ENCODE measurements around the gene C1orf50. TPM values are rescaled to one million over a fixed set of nuclear protein-coding genes. Genes with fewer than 3 reads are reported as not detected.

C1orf50 gene
- total and polyA plus RNA-seq, 2 of the 4 experiments (the other 2 are of a cell fraction), result 2.0 to 6.0 TPM

DNA sequence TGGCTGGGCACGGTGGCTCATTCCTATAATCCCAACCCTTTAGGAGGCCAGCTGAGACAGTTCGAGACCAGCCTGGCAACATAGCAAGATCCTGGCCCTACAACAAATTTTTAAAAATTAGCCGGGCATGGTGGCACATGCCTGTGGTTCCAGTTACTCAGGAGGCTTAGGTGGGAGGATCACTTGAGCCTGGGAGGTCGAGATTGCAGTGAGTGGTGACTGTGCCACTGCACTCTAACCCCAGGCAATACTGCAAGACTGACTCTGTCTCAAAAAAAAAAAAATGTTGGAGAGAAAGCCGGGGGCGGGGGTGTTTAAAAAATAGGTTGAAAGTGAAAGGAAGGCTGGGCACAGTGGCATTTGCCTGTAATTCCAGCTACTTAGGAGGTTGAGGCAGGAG lies 43.5 kb upstream of the C1orf50 start:
- no peak overlapping the region for H3K18ac ChIP-seq (ENCODE audit: low read depth, low read length)
- H2AK9ac ChIP-seq (replicated peaks; ENCODE audit: low read depth, low read length, poor library complexity), result no peak overlapping the region
- no peak overlapping the region for H4K91ac ChIP-seq (ENCODE audit: insufficient read depth, low read depth, low read length)
- H3K4me3 ChIP-seq (ENCODE audit: insufficient read depth, low read depth, low read length), result no peak overlapping the region
- H2BK120ac ChIP-seq (ENCODE audit: low read depth, low read length), result no peak overlapping the region
- dilution Hi-C loops (cut with HindIII; ENCODE audit: low sequenced_read_pairs, unreplicated experiment) (no loop called here), intact Hi-C loops (cut with micrococcal nuclease) (no loop called here), in situ Hi-C loops (cut with MboI; ENCODE audit: low sequenced_read_pairs) (no loop called here)
- no peaks in the 10 kb centered on the region for H3K79me1 ChIP-seq (ENCODE audit: low read depth in 1 of 2, low read length in 2 of 2)
- TF ChIP-seq RCOR1 (IDR thresholded peaks at IDR 0.05; ENCODE audit: insufficient replicate concordance, low read length) (no peak), RFX5 (IDR thresholded peaks at IDR 0.05; ENCODE audit: low read depth, low read length) (no peak), FOS (IDR thresholded peaks at IDR 0.05; ENCODE audit: low read depth, low read length) (no peak), BHLHE40 (IDR thresholded peaks at IDR 0.05; ENCODE audit: low read depth, low read length) (no peak), CEBPB (IDR thresholded peaks at IDR 0.05; ENCODE audit: low read depth, low read length) (no peak), POLR2A (IDR thresholded peaks at IDR 0.05; ENCODE audit: low read depth, low read length) (no peak), MAZ (IDR thresholded peaks at IDR 0.05; ENCODE audit: borderline replicate concordance, low read depth, low read length) (no peak), MAFK (IDR thresholded peaks at IDR 0.05; ENCODE audit: low read depth, low read length) (no peak), SMC3 (IDR thresholded peaks at IDR 0.05; ENCODE audit: low read depth, low read length) (no peak)
- TF ChIP-seq, protein P1, sequence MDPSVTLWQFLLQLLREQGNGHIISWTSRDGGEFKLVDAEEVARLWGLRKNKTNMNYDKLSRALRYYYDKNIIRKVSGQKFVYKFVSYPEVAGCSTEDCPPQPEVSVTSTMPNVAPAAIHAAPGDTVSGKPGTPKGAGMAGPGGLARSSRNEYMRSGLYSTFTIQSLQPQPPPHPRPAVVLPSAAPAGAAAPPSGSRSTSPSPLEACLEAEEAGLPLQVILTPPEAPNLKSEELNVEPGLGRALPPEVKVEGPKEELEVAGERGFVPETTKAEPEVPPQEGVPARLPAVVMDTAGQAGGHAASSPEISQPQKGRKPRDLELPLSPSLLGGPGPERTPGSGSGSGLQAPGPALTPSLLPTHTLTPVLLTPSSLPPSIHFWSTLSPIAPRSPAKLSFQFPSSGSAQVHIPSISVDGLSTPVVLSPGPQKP (IDR thresholded peaks at IDR 0.05; ENCODE audit: borderline replicate concordance, low read depth, low read length), result no peak
- TF ChIP-seq, protein P2, sequence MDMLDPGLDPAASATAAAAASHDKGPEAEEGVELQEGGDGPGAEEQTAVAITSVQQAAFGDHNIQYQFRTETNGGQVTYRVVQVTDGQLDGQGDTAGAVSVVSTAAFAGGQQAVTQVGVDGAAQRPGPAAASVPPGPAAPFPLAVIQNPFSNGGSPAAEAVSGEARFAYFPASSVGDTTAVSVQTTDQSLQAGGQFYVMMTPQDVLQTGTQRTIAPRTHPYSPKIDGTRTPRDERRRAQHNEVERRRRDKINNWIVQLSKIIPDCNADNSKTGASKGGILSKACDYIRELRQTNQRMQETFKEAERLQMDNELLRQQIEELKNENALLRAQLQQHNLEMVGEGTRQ (IDR thresholded peaks at IDR 0.05; ENCODE audit: low read depth, low read length), result no peak
- TF ChIP-seq, protein P3, sequence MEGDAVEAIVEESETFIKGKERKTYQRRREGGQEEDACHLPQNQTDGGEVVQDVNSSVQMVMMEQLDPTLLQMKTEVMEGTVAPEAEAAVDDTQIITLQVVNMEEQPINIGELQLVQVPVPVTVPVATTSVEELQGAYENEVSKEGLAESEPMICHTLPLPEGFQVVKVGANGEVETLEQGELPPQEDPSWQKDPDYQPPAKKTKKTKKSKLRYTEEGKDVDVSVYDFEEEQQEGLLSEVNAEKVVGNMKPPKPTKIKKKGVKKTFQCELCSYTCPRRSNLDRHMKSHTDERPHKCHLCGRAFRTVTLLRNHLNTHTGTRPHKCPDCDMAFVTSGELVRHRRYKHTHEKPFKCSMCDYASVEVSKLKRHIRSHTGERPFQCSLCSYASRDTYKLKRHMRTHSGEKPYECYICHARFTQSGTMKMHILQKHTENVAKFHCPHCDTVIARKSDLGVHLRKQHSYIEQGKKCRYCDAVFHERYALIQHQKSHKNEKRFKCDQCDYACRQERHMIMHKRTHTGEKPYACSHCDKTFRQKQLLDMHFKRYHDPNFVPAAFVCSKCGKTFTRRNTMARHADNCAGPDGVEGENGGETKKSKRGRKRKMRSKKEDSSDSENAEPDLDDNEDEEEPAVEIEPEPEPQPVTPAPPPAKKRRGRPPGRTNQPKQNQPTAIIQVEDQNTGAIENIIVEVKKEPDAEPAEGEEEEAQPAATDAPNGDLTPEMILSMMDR (conservative IDR thresholded peaks at IDR 0.05; ENCODE audit: low read depth, low read length), result no peak
- no peak overlapping the region for H2BK15ac ChIP-seq (ENCODE audit: low read depth, low read length)
- H3K56ac ChIP-seq (ENCODE audit: extremely low read depth, insufficient read depth, low read length), result no peak overlapping the region
- H3K27me3 ChIP-seq (ENCODE audit: control insufficient read depth, insufficient read depth, low read length), result no peaks in the 10 kb centered on the region
- H3K4me1 ChIP-seq (ENCODE audit: control insufficient read depth, insufficient read depth, low read length), result no peaks in the 10 kb centered on the region
- H4K5ac ChIP-seq (ENCODE audit: low read depth, low read length), result no peak overlapping the region
- no peak overlapping the region for H2BK20ac ChIP-seq (ENCODE audit: low read depth, low read length)
- CTCF ChIA-PET, result interaction anchor here (0.7 kb wide), 1 partner anchor 1467 kb away, joined by 3 read pairs; no protein-coding TSS in a partner anchor
- H3K27ac ChIP-seq (ENCODE audit: insufficient read depth, low read length), result no peak overlapping the region
- H2BK5ac ChIP-seq (ENCODE audit: low read depth, low read length, poor library complexity, severe bottlenecking), result no peak overlapping the region
- H3K9me3 ChIP-seq (ENCODE audit: control insufficient read depth, insufficient read depth, low read length), result no peaks in the 10 kb centered on the region
- H3K9ac ChIP-seq (ENCODE audit: low read depth, low read length), result no peak overlapping the region
- H3K23ac ChIP-seq (ENCODE audit: low read depth, low read length), result no peak overlapping the region
- no CpG with 5 or more reads among the region's 6 CpGs for WGBS, 2 experiments (ENCODE audit: extremely low coverage in 2 of 2, insufficient read length in 1 of 2)
- DNase-seq (no peak), ATAC-seq (ENCODE audit: low read depth) (no peak)
- H2AFZ ChIP-seq (replicated peaks; ENCODE audit: low read length, poor library complexity), result no peak overlapping the region
- H3K14ac ChIP-seq (replicated peaks; ENCODE audit: low read depth, low read length), result no peak overlapping the region
- H3K4ac ChIP-seq (ENCODE audit: low read depth, low read length), result no peak overlapping the region
- no peaks in the 10 kb centered on the region for H3K9me1 ChIP-seq (ENCODE audit: insufficient read depth, low read length)
- no peaks in the 10 kb centered on the region for H4K20me1 ChIP-seq (ENCODE audit: insufficient read depth, low read length)
- no peak overlapping the region for H3K4me2 ChIP-seq (ENCODE audit: low read depth, low read length)
- H4K8ac ChIP-seq (ENCODE audit: low read depth in 2 of 2, low read length in 2 of 2), result no peak overlapping the region
- no peaks in the 10 kb centered on the region for H3K36me3 ChIP-seq (ENCODE audit: control insufficient read depth, insufficient read depth, low read length)
- no peak overlapping the region for H2AK5ac ChIP-seq (ENCODE audit: low read depth, low read length)
- POLR2A ChIA-PET (ENCODE audit: unreplicated experiment), result no interaction called here
- no TSS peak for BruUV-seq (replicated peaks)
